Coronary artery (tissue), 2 donors: ENCODE measurements around the gene RBFOX2.

ENCODE experiments used
- DNase-seq: peaks from one replicate; pipeline ENCODE4 v3.0.0-alpha.2; 2017; ENCODE audit warnings: low spot score
- H3K27ac ChIP-seq, 2 donors: fragments of 200-600 bp; sonication (generic); one replicate each; pipeline ENCODE4 v1.5.1; 2016 to 2019
- H3K4me3 ChIP-seq: fragments of 200-600 bp; sonication (generic); 2 replicates; pipeline ENCODE4 v1.5.1; 2016; ENCODE audit warnings: mild to moderate bottlenecking, moderate library complexity
- TF ChIP-seq, protein P1 (sequence below): fragments of 200-600 bp; sonication (generic); IDR thresholded peaks from one replicate; pipeline ENCODE4 v1.5.1; 2019; ENCODE audit warnings: antibody characterized with exemption

The RBFOX2 gene

DNA sequence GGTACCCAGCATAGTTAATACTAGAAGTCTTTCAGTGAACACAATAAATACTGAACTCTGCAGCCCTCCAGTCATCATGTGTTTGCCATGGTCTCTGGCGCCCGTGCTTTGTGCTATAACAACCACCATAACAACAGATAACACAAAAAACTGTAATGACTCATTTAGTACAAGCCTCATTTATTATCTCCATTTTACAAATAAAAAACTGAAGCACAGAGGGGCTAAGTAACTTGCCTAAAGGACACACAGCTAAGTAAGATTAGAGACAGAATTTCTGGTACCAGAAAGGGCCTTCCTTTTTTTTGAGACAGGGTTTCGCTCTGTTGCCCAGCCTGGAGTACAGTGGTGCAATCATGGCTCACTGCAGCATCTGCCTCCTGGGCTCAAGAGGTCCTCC is 19.5 kb downstream of the RBFOX2 start:
- no peak for DNase-seq
- Histone ChIP-seq H3K27ac (no peak overlapping the region), H3K4me3 (no peak overlapping the region)
- TF ChIP-seq, protein P1, sequence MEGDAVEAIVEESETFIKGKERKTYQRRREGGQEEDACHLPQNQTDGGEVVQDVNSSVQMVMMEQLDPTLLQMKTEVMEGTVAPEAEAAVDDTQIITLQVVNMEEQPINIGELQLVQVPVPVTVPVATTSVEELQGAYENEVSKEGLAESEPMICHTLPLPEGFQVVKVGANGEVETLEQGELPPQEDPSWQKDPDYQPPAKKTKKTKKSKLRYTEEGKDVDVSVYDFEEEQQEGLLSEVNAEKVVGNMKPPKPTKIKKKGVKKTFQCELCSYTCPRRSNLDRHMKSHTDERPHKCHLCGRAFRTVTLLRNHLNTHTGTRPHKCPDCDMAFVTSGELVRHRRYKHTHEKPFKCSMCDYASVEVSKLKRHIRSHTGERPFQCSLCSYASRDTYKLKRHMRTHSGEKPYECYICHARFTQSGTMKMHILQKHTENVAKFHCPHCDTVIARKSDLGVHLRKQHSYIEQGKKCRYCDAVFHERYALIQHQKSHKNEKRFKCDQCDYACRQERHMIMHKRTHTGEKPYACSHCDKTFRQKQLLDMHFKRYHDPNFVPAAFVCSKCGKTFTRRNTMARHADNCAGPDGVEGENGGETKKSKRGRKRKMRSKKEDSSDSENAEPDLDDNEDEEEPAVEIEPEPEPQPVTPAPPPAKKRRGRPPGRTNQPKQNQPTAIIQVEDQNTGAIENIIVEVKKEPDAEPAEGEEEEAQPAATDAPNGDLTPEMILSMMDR = no peak

DNA sequence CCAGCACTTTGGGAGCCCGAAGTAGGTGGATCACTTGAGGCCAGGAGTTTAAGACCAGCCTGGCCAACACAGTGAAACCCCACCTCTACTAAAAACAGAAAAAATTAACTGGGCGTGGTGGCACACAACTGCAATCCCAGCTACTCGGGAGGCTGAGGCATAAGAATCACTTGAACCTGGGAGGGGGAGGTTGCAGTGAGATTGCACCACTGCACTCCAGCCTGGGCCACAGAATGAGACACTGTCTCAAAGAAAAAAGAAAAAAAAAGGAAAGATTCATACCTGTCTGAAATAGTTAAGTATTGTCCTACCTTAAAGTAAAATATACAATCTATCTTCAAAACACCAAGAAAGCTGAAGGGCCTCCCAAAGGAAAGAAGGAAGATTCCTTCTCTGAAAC is 20.1 kb downstream of the RBFOX2 start:
- TF ChIP-seq, protein P1 = no peak
- H3K27ac ChIP-seq = no peak overlapping the region
- no peak overlapping the region for H3K4me3 ChIP-seq
- DNase-seq = no peak

DNA sequence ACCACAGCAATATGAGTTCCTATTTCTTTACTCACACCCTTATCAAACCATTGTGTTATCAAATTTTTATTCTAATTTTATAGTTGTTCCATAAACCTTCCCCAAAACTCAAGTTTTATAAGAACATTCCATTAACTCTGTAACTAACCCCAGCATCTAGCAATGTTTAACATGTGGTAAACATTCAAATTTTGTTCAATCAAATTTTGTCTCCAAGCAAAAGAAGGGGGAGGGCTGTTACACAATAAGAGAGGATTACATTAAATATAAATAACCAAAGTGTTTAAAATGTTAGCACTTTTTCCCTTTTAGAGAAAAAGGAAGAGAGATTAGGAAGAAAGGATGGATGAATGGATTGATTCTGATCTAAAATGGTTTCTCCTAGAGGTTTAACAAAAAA is 20.5 kb downstream of the RBFOX2 start:
- no peak overlapping the region for H3K27ac ChIP-seq
- H3K4me3 ChIP-seq = no peak overlapping the region
- no peak for DNase-seq
- TF ChIP-seq, protein P1 = no peak

DNA sequence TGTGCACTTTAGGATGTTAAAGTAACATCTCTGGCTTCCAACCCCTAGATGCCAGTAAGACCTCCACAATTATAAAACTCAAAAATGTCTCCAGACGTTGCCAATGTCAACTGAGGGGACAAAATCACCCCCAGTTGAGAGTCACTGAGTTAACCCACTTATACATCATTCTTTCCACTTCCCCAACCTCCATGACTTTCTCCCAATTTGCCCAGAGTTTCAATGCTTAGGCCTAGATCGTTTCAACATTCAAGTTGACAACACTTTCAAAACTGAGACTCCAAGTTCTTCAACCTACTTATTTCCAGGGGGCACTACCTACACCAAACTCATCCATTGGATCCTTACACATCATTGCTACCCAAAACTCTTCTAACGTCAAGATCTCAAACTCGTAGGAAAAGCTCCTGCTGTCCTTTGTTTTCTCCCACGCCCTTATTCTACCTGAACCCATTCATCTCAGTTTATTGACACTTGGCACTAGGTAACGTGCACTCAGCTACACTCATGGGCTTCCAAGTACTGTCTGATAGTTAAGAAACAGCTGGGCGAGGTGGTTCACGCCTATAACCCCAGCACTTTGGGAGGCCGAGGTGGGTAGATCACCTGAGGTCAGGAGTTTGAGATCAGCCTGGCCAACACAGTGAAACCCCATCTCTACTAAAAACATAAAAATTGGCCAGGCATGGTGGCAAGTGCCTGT is 24.5 kb downstream of the RBFOX2 start:
- Histone ChIP-seq H3K4me3 (no peak overlapping the region), H3K27ac (no peak overlapping the region)
- DNase-seq = no peak
- TF ChIP-seq, protein P1 = no peak

DNA sequence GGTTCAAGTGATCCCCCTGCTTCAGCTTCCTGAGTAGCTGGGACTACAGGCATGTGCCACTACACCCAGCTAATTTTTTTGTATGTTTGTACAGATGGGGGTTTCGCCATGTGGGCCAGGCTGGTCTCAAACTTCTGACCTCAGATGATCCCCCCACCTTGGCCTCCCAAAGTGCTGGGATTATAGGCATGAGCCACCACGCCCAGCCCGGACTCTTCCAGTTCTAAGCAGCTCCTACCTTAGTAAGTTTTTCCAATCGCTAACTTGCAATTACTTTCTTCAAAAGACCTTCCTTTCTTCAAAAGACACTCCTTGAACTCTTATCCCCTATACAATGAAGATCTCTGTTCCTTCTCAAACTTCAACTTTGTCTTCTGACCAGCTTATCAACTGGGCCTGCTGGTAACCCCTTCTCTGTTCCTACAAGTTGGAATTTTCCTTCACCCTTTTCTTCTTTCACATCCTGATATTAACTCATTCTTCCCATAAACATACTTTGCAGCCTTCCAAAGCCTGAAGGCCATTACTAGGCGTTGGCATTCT is 25.8 kb downstream of the RBFOX2 start:
- H3K4me3 ChIP-seq = no peak overlapping the region
- TF ChIP-seq, protein P1 = no peak
- H3K27ac ChIP-seq = no peak overlapping the region
- DNase-seq = no peak

DNA sequence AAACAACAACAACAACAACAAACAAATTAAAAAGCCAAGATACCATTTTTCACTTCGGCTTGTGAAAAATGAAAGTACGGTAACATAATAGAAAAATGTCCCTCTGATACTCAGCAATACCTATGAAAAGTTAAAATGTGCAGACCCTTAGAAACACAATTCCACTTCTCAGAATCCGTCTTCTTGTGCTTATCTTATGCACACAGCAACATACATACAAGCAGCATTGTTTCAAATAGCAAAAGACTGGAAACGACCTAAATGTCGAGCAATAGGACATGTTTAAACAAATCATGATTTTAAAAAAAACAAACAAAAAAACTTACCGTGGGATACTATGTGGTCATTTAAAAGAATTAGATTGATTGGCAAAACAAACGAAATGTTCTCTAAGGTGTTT is 26.5 kb downstream of the RBFOX2 start:
- TF ChIP-seq, protein P1 = no peak
- Histone ChIP-seq H3K27ac (no peak overlapping the region), H3K4me3 (no peak overlapping the region)
- no peak for DNase-seq

DNA sequence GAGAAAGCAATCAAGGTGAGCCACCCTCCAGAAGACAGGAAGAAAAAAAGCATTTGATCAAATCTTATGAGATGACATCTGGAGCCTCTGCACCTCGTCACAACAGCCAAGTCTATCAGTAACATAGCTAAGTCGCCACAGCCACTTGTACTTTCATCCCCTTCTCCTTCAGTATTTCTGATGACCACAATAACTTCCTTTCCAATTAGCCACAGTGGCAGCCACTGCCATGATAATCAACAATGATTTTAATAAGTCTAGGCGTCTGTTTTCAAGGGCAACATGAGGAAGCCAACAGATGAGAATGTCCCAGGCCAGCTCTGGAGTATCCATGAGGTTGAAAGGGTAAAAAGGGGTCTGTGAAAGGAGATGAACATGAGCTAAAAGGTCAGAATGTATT is 29.9 kb downstream of the RBFOX2 start:
- TF ChIP-seq, protein P1 = no peak
- Histone ChIP-seq H3K27ac (no peak overlapping the region), H3K4me3 (no peak overlapping the region)
- no peak for DNase-seq
